Measurements from ENCODE around the gene EPHA5.

DNA sequence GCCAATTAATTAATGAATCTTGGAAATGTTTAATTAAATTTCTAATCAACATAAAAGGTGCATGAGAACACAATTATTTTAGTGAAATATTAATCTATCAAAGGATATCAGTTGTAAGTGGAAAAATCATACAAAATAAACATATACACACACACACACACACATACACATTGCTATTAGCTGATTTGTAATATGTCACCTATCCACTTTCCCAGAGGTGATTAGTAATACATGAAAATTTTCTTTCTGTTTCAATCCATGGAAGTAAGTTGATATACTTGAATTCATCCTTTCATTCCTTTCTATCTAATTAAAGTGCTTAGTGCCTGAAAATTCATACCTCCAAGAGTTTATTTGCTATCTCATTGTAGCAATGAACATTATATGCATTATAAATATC lies 213.7 kb downstream of the EPHA5 start:
- no peak for TF ChIP-seq CTCF (IDR thresholded peaks at IDR 0.05)
- no peak for TF ChIP-seq POLR2A (IDR thresholded peaks at IDR 0.05)
- TF ChIP-seq POLR2AphosphoS5 (IDR thresholded peaks at IDR 0.05), result no peak
- no peak for TF ChIP-seq EP300 (IDR thresholded peaks at IDR 0.05)

Data from sigmoid colon (tissue), 4 donors.